ENCODE measurements around the gene RAB3C.

RAB3C gene

GRCh38 chr5:58765058-58765457 lies 182.2 kb downstream of the RAB3C start:
- no peak for TF ChIP-seq CTCF (IDR thresholded peaks at IDR 0.05; ENCODE audit: control insufficient read depth, extremely low read depth, insufficient read depth)

GRCh38 chr5:58767104-58767503 lies 184.2 kb downstream of the RAB3C start:
- no peak overlapping the region for H3K4me3 ChIP-seq (ENCODE audit: low read depth, low read length)
- no peak for TF ChIP-seq CTCF (IDR thresholded peaks at IDR 0.05; ENCODE audit: control insufficient read depth, extremely low read depth, insufficient read depth)
- DNase-seq (ENCODE audit: low read depth): no peak

More at GRCh38 chr5:58765058-58765457, 182.2 kb downstream of the RAB3C start:
- DNase-seq (ENCODE audit: low read depth): no peak
- H3K4me3 ChIP-seq (ENCODE audit: low read depth, low read length): no peak overlapping the region

DNA sequence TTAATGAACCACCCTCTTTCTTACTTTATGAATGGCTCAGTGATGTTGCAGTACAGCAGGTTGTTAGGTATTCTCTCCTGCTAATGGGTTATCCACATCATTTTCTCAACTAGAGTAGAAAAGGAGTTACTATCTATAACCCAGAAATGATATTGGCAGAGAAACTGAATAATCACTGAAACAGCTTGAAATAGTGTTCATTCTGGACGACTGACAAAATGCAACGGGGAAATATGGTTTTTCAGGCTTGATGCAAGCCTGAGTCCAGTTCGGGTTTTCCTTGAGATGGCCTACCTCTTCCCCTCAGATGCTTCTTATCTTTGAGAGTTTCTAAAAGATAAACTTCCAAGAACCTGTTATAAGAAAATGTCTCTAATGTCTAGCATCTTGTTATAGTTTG lies 187.3 kb downstream of the RAB3C start:
- no peak for DNase-seq (ENCODE audit: low read depth)
- no peak overlapping the region for H3K4me3 ChIP-seq (ENCODE audit: low read depth, low read length)
- no peak for TF ChIP-seq CTCF (IDR thresholded peaks at IDR 0.05; ENCODE audit: control insufficient read depth, extremely low read depth, insufficient read depth)

DNA sequence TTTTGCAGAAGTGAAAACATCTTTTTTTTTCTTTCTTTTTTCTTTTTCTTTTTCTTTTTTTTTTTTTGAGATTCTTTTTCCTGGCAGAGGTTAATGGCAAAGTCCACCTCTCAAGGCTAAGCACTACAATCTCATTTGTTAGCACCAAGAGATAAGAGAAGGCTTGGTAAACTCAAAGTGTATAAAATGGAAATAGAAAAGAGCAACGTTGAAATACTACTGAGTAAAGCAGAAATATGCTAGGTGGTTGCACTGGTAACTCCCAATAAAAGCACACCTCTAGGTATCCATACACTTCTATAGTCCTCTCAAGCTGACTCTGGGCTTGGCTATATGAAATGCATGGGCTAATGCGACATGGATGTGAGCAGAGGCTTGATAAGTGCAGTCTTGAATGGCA lies 188.9 kb downstream of the RAB3C start:
- no peak overlapping the region for H3K4me3 ChIP-seq (ENCODE audit: low read depth, low read length)
- no peak for DNase-seq (ENCODE audit: low read depth)
- no peak for TF ChIP-seq CTCF (IDR thresholded peaks at IDR 0.05; ENCODE audit: control insufficient read depth, extremely low read depth, insufficient read depth)

DNA sequence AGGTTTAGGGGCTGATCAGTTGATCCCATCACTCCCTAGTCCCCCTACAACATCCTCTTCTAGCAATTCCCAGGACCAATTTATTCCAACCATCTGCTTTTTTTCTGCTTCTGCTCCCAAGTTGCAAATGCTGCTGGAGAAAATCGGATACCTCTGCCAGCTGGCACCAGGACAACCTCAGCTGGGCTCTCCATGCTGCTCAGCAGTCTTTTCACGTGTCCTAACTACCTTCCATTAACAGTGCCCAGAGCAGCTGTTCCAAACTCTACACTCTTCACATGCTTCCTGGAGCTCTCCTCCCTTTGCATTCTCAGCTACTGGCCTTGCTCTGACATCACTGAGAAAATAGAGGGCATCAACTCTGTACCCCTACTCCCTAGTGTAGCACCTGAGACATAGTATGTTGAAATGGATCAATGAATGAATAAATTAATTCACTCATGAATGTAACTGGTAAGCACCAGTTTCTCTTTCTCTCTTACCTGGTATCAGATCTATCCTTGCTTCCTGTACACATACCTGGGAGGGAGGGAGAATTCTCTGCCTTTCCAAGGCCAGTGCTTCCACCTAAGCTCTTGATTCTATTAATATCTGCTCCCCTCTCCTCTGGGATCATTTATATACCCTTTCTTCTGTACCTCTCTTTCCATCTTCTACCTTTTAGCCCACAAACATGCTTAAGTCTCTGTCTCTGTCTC lies 191.0 kb downstream of the RAB3C start:
- no peak overlapping the region for H3K4me3 ChIP-seq (ENCODE audit: low read depth, low read length)
- peak; percentile 19 for DNase-seq (ENCODE audit: low read depth)
- no peak for TF ChIP-seq CTCF (IDR thresholded peaks at IDR 0.05; ENCODE audit: control insufficient read depth, extremely low read depth, insufficient read depth)

GRCh38 chr5:58774937-58775336 lies 192.1 kb downstream of the RAB3C start:
- no peak for DNase-seq (ENCODE audit: low read depth)
- no peak for TF ChIP-seq CTCF (IDR thresholded peaks at IDR 0.05; ENCODE audit: control insufficient read depth, extremely low read depth, insufficient read depth)
- no peak overlapping the region for H3K4me3 ChIP-seq (ENCODE audit: low read depth, low read length)

DNA sequence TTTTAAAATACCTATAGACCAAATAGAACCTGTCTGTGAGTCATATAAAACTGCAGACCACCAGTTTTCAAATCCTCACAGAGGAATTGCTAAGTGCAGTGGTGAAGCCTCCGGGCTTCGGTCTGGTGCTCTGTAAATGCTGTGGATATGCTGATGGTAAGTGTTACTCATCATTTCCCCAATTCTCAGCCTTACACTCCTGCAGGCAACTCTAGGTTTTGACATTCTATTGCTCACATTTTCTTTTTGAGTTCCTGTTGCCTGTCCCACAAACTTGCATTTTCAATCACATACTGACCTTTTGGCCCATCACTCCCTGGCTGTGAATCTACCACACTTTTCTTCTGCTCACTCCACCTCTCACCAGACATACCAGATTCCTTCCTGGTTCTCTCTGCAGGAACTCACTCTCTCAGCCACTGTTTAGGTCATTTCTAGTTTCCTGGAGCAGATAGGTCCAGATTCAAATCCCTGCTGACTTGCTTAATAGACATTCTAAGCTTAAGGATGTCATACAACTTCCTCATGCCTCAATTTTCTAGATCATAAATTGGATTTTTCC lies 192.9 kb downstream of the RAB3C start:
- no peak overlapping the region for H3K4me3 ChIP-seq (ENCODE audit: low read depth, low read length)
- no peak for DNase-seq (ENCODE audit: low read depth)
- TF ChIP-seq CTCF (IDR thresholded peaks at IDR 0.05; ENCODE audit: control insufficient read depth, extremely low read depth, insufficient read depth): no peak

All from LNCaP clone FGC (cell line).